T-helper 2 cell treated with Interferon-gamma antibody and Interleukin-4, amounts not matched to agents 5 μg/mL and 100 μg/mL, for 36 hours (primary cell): ENCODE measurements around the gene FCRL5.

ENCODE experiments used
- DNase-seq: peaks from one replicate; pipeline ENCODE4 v3.0.0; 2021; ENCODE audit warnings: low spot score
- H3K27ac Mint-ChIP-seq: one replicate; pipeline ENCODE4 v1.8.0; 2021; ENCODE audit warnings: mild to moderate bottlenecking, mixed read lengths
- H3K27me3 Mint-ChIP-seq: one replicate; pipeline ENCODE4 v1.8.0; 2021; ENCODE audit warnings: low read depth, mixed read lengths
- H3K36me3 Mint-ChIP-seq: one replicate; pipeline ENCODE4 v1.8.0; 2021; ENCODE audit warnings: low read depth, mixed read lengths
- H3K4me1 Mint-ChIP-seq: one replicate; pipeline ENCODE4 v1.8.0; 2021; ENCODE audit warnings: low read depth, mixed read lengths
- H3K4me3 Mint-ChIP-seq: one replicate; pipeline ENCODE4 v1.8.0; 2022; ENCODE audit warnings: mild to moderate bottlenecking, moderate library complexity, mixed read lengths
- H3K9me3 Mint-ChIP-seq: one replicate; pipeline ENCODE4 v1.8.0; 2021; ENCODE audit warnings: mixed read lengths

The FCRL5 gene

DNA sequence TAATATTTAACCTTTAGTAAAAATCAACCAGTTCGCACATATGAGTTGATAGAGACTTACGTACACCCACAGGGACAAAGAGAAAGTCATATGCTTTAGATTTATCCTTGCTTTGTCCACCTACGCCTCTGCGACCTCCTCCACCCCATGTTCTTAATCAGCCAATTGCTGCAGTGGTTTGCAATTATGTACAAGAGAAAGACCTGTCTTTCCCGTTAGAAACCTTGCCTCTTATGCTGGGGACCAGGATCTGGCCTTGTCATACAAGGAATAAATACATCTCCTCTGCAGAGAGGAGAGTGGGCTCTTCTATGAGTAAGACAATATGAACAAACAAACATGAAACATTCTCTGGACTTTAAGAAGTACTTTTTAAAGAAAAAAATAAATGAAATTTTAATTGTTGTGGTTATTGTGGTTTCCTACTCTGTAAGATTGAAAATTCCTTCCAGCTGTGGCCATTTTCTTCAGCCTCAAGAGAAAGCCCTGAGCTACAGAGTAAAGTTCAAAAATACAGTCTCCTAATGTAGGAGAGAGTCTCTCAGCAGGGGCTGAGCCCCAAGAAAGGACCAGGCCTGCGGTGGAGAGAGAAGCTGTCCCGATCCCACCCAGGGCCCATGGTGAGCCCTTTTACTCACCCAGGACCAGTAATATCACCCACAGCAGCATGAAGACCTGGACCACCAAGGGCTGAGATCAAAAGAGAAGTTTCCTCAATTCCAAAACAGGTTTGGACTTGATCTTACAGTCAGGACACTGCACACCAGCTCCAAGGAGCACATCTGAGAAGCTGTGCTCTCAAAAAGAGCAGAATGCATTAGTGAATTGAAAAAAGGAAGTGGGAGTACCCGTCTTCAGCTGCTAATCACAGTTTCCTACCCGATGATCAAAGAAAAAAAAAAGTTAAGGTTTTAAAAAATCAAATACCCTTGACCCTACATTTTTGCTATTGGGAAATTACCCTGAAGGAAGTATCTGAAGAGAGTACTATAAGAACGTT, at the start of gene FCRL5:
FCRL5 (minus strand) TSS at position 822 of the 1,000 bp plus-strand sequence; CDS start at position 669, 153 bp downstream.
- Mint-ChIP-seq H3K27ac (no peak within 1 kb of the TSS), H3K9me3 (no peaks in the 10 kb centered on the region), H3K4me1 (no peaks in the 10 kb centered on the region), H3K4me3 (no peak within 1 kb of the TSS), H3K36me3 (no peaks in the 10 kb centered on the region), H3K27me3 (peaks cover 15% of the 10 kb centered on the region)
- no peak for DNase-seq

DNA sequence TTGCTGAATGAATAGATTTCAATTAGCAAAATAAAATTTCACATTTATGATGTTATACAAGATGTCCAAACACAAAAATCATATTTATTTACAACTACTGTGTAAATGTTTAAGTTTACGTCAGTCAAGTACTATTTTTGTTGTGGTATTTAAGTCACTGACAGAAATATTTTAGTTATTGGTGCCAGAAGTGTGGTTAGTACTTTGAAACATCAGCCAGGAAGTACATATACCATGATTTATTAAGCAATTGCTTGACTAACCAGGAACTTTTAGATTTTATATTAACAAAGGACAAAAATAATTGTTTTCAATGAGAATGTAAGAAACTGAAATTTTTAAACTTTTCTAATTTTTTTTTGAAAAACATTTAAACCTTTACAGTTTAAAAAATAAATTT, 47.9 kb upstream of the FCRL5 start:
- Mint-ChIP-seq H3K9me3 (no peaks in the 10 kb centered on the region), H3K36me3 (no peaks in the 10 kb centered on the region), H3K27me3 (peaks cover 15% of the 10 kb centered on the region), H3K4me1 (peaks cover 5% of the 10 kb centered on the region), H3K27ac (no peak overlapping the region), H3K4me3 (no peak overlapping the region)
- no peak for DNase-seq

DNA sequence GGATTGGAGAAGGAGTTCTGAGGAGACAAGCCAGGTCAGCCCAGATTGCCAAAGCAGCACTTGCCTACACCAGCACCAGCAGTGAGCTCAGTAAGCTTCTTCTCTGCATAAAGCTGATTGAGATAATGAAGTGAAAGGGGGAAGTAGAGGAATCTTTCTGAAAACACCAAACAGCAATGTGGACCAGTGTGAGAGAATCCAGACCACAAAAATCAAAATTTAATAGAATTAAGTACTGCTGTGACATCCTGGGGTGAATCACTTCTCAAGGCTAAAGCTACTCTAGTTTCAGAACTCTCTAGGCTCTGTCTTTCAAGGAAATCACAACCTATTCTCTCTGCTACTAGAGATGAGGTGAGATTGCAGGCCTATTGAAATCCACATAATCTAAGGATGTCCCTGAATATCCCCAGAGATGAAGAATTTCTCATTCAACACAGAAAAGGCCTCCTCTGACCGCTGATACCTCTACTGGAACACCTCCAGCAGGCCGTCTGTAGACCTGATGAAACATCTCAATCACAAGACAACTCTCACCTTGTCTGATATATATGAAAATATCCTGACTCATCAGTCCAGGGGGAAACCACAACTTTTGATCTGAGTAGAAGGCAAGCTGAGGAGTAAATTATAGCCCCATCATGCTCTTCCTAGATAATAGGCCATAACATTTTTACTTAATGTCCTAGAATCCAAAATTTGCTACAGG, 45.8 kb upstream of the FCRL5 start, which contains the start of gene FCRL4:
FCRL4 (minus strand) TSS at position 127 of the 709 bp plus-strand sequence. CDS start 141 bp downstream, outside the sequence.
- H3K4me1 Mint-ChIP-seq, result peaks cover 5% of the 10 kb centered on the region
- H3K4me3 Mint-ChIP-seq, result no peak within 1 kb of the TSS
- H3K27ac Mint-ChIP-seq, result no peak within 1 kb of the TSS
- no peak for DNase-seq
- no peaks in the 10 kb centered on the region for H3K9me3 Mint-ChIP-seq
- peaks cover 17% of the 10 kb centered on the region for H3K27me3 Mint-ChIP-seq
- H3K36me3 Mint-ChIP-seq, result no peaks in the 10 kb centered on the region

DNA sequence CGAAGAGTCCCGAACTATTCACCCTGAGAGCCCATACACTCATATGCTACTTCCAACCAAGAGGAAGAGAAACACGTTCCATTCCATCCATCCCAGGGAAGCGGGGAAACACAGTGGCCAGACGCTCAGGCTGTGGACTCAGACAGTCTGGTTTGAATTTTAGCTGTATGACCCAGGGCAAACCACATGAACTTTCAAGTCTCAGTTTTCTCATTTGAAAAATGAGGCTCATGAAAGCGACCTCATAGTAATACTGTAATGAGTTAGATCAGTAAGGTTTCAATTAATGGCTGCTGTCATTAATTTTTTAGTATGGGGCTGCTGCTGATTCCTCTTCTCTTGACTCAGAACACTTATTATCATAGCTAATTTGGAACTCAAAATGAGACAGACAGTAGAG, 44.1 kb upstream of the FCRL5 start:
- Mint-ChIP-seq H3K9me3 (no peaks in the 10 kb centered on the region), H3K27me3 (peaks cover 13% of the 10 kb centered on the region), H3K27ac (no peak overlapping the region), H3K4me3 (no peak overlapping the region), H3K4me1 (peaks cover 5% of the 10 kb centered on the region), H3K36me3 (no peaks in the 10 kb centered on the region)
- DNase-seq, result no peak

DNA sequence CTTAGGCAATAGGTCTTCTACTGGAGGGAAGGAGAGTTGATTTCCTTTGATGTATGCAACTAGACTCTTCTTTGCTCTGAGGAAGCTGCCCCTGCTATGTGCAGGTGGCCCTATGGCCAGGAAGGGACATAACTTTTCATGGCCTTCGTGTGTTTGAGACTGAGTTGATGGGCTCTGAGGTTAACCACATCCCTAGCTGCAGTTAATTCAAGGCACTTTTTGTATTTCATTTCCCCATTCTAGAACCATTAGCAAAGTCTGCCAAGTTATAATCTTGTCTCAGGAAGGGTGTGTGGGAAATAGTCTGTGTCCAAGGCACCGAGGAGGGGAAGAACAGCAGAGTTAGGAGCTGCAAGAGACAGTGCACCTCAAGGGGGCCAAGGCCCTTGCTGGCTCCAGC, 43.0 kb upstream of the FCRL5 start:
- Mint-ChIP-seq H3K27ac (no peak overlapping the region), H3K4me3 (no peak overlapping the region), H3K4me1 (peaks cover 5% of the 10 kb centered on the region), H3K27me3 (peaks cover 13% of the 10 kb centered on the region), H3K9me3 (no peaks in the 10 kb centered on the region), H3K36me3 (no peaks in the 10 kb centered on the region)
- DNase-seq, result no peak

DNA sequence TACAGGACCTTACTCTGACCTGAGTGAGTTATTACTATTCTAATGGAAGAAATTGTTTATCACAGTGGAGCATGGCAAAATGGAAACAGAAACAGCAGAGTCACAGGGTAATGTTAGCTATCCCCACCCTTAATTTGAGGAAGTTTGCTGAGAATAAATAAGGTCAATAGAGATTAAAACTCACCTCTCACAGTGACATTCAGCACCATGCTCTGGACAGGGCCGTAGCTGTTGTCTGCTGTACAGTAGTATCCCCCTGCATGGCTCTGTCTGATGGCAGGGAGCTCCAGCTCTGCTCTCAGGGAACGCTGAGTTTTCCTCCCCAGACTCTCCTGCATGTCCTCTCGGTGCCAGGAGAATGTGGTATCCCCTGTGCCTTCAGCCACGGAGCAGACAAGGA, 33.7 kb upstream of the FCRL5 start:
- Mint-ChIP-seq H3K9me3 (no peaks in the 10 kb centered on the region), H3K36me3 (no peaks in the 10 kb centered on the region), H3K4me3 (no peak overlapping the region), H3K4me1 (peaks cover 2% of the 10 kb centered on the region), H3K27me3 (peaks cover 2% of the 10 kb centered on the region), H3K27ac (no peak overlapping the region)
- DNase-seq, result no peak

DNA sequence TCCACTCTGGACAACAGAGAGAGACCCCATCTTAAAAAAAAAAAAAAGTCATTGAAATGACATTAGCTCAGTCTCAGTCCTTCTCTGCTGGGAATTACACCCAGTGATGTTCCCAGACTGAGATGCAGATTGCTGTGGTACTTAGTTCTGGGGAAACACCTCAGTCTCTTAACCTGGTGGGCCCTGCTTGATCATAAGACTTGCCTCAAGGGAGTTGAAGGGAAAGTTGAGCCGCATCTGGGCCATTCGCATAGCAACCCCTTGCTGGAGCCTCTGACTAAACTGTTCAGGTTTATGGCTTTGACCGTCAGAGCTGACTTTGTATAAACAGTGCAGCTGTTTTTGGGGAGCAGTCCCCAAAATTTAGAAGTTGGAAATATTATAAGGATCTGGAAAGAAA, 32.2 kb upstream of the FCRL5 start:
- Mint-ChIP-seq H3K36me3 (no peaks in the 10 kb centered on the region), H3K4me3 (no peak overlapping the region), H3K9me3 (no peaks in the 10 kb centered on the region), H3K27ac (no peak overlapping the region), H3K4me1 (peaks cover 2% of the 10 kb centered on the region), H3K27me3 (peaks cover 2% of the 10 kb centered on the region)
- DNase-seq, result no peak

DNA sequence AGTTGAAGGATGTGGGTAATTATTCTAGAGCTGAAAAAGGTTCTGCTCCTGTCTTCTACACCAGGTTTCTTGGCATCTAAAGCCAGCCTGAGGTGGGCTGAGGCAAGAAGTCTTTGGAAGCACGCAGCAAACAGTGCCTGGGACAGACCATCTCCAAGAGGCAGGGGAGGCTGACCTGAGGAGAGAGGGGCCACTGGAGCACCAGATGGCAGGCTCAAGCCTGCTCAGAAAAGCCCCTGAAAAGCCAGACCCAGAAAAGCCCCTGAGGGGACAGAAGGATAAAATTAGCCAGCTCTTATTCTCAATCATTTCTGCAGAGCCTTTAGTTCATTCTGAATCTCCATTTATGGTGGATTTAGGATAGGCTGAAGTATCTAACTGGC, 28.5 kb upstream of the FCRL5 start:
- Mint-ChIP-seq H3K9me3 (no peaks in the 10 kb centered on the region), H3K27ac (no peak overlapping the region), H3K36me3 (no peaks in the 10 kb centered on the region), H3K4me1 (peaks cover 2% of the 10 kb centered on the region), H3K27me3 (peaks cover 7% of the 10 kb centered on the region), H3K4me3 (no peak overlapping the region)
- DNase-seq, result no peak

DNA sequence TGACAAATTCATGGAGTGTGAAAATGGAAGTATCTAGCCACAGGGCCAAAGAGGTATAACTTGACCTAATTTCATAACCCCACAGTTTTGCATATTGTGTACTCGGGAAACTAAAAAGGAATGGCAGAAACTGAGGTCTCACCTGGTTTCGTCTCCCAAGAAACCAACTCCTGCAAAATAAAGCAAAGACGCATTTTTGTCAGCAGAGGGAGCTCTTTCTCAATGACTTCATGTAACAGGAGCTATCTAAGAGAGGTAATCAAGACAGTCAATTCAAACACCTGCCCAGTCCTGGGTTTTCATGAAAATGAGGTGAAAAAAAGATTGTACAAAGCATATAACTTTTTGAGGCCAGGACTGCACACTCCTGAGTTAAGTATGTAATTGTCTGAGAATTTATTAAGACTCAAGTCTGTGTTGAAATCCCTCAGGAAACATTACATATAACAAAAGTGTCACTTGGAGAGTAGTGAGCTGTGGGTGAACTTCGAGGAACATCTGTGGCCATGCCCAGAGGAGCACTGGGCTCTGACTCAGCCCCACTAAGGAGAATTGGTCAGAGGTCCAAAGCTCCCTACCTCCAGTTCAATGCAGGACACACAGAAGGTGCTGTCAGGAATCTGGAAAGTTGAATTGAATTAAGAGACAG, 28.0 kb upstream of the FCRL5 start:
- no peaks in the 10 kb centered on the region for H3K9me3 Mint-ChIP-seq
- no peak overlapping the region for H3K27ac Mint-ChIP-seq
- H3K36me3 Mint-ChIP-seq, result no peaks in the 10 kb centered on the region
- H3K27me3 Mint-ChIP-seq, result peaks cover 10% of the 10 kb centered on the region
- DNase-seq, result no peak
- H3K4me1 Mint-ChIP-seq, result peaks cover 2% of the 10 kb centered on the region
- H3K4me3 Mint-ChIP-seq, result no peak overlapping the region

DNA sequence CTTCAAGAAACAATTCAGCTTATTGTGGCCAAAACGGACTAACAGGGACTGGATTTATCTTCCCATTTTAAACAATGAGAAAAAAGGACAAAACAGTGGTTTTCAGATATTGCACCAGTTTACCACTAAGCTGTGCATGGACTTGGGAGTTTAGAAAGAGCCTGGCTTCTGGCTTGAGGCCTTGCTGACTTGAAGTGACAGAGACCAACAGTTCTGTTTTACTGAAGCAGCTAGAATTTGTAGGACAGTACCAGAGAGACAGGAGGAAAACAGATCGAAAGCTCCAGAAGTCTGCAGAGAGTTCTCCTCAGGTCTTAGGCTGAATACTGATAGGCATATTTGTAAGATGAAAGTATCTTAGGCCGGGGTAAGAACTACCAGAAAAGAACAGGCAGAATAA, 25.1 kb upstream of the FCRL5 start:
- Mint-ChIP-seq H3K9me3 (no peaks in the 10 kb centered on the region), H3K4me3 (no peak overlapping the region), H3K27ac (no peak overlapping the region), H3K27me3 (peaks cover 10% of the 10 kb centered on the region), H3K4me1 (no peaks in the 10 kb centered on the region), H3K36me3 (no peaks in the 10 kb centered on the region)
- DNase-seq, result no peak

DNA sequence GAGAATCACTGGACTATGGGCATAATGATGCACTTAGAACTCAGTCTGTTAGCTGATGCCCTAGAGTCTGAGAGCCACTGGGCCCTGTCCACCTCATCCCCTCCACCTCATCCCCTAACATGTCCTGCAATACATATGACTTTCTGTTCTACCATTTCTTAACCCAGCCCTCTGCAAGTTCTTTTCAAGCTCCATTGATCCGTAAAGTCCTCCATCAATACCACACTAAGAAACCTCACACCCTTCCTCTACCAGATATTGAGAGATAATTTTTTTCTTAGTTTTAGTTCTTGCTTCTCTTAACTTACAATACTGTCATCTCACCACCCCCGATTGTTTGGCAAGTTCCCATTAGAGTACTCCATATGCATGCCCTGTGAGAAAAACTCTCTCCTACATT, 23.4 kb upstream of the FCRL5 start:
- H3K4me3 Mint-ChIP-seq, result no peak overlapping the region
- H3K9me3 Mint-ChIP-seq, result no peaks in the 10 kb centered on the region

DNA sequence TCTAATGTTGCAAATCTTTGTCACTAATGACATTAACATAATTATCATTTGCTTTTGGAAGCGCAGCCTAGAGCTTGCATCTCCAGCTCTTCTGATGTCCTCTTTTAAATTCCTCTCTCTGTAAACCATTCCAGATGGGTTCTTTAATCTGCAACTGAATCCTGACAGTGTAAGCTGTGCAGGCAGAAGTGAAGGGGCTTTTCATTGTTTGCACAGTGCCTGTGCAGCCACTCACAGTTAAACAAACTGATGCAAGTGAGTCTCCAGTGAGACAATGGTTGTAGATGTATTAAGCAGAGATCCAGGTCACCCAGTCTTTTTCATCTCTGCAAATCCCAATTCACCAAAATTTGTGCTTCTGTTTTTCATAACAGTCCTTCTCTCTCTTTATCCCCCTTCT, 22.5 kb upstream of the FCRL5 start:
- H3K4me1 Mint-ChIP-seq, result no peaks in the 10 kb centered on the region
- DNase-seq, result no peak
- H3K36me3 Mint-ChIP-seq, result no peaks in the 10 kb centered on the region
- H3K27me3 Mint-ChIP-seq, result peaks cover 10% of the 10 kb centered on the region
- no peaks in the 10 kb centered on the region for H3K9me3 Mint-ChIP-seq
- no peak overlapping the region for H3K27ac Mint-ChIP-seq
- H3K4me3 Mint-ChIP-seq, result no peak overlapping the region

More for the DNA sequence above, 23.4 kb upstream of the FCRL5 start:
- Mint-ChIP-seq H3K27ac (no peak overlapping the region), H3K4me1 (no peaks in the 10 kb centered on the region), H3K27me3 (peaks cover 10% of the 10 kb centered on the region), H3K36me3 (no peaks in the 10 kb centered on the region)
- no peak for DNase-seq

DNA sequence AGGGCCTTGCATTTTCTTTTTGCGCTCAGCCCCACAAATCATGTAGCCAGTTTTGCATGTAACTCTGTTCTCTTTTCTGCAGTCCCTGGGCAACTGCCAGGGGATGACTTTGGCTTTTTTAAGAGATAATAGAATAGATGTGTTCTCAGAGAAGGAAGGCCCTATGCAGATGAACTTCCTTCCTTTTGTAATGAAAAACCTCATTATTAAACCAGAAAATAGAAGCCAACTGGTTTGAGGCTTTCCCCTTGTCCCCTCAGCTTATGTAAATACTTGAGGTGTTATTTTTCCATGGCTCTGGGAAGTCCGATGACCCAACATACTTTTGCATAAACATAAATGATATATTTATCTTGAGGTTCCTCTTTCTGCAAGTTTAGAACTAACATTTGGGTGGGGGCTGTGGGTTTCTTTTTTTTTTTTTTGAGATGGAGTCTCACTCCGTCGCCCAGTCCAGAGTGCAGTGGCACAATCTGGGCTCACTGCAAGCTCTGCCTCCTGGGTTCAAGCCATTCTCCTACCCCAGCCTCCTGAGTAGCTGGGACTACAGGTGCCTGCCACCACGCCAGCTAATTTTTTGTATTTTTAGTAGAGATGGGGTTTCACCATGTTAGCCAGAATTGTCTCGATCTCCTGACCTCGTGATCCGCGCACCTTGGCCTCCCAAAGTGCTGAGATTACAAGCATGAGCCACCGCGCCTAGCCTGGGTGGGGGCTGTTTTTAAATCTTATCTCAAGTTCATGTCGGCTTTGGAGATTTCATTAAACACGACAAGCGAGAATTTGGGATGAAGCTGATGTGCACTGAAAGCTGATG, 14.4 kb upstream of the FCRL5 start:
- H3K27me3 Mint-ChIP-seq, result peaks cover 21% of the 10 kb centered on the region
- no peak for DNase-seq
- no peak overlapping the region for H3K4me3 Mint-ChIP-seq
- no peak overlapping the region for H3K27ac Mint-ChIP-seq
- no peaks in the 10 kb centered on the region for H3K36me3 Mint-ChIP-seq
- no peaks in the 10 kb centered on the region for H3K9me3 Mint-ChIP-seq
- peaks cover 3% of the 10 kb centered on the region for H3K4me1 Mint-ChIP-seq
